Measurements from ENCODE around the gene MRPL14.

DNA sequence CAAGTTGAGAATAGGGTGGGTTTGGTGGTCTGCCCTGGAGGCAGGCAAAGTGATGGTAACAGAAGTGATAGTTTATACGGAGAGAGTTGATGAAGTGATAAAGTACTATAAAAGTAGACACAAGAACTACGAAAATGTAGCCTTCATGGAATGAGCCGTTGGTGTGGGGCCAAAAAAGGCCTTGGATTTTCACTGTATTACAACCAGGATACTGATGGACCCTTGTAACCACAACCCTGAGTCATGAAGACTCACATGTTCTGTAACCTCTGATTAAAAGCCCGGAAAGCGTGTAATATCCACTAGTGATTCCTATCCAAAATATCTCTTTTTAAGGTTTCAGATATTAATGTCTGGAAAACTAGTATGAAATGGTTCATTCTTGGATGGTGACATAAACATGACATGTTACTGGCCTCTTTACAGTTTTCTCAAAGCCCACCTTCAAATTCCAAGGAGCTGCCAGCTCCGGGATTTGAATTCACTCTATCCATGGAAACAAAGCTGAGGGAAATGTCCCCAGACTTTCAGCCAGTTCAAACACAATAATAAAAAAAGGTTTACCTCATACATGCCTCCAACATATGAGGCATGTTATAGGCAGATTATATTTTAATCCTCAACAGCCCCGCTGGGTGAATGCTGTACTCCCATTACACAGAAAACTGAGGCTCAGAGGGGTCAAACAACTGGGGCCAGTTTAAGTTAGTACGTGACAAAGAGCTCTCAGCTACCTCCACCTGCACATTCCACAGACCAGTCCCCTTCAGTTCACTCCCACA lies 55.4 kb downstream of the MRPL14 start:
- no peak for TF ChIP-seq EZH2phosphoT487 (IDR thresholded peaks at IDR 0.05; ENCODE audit: borderline replicate concordance, low read length)
- TF ChIP-seq, protein P1, sequence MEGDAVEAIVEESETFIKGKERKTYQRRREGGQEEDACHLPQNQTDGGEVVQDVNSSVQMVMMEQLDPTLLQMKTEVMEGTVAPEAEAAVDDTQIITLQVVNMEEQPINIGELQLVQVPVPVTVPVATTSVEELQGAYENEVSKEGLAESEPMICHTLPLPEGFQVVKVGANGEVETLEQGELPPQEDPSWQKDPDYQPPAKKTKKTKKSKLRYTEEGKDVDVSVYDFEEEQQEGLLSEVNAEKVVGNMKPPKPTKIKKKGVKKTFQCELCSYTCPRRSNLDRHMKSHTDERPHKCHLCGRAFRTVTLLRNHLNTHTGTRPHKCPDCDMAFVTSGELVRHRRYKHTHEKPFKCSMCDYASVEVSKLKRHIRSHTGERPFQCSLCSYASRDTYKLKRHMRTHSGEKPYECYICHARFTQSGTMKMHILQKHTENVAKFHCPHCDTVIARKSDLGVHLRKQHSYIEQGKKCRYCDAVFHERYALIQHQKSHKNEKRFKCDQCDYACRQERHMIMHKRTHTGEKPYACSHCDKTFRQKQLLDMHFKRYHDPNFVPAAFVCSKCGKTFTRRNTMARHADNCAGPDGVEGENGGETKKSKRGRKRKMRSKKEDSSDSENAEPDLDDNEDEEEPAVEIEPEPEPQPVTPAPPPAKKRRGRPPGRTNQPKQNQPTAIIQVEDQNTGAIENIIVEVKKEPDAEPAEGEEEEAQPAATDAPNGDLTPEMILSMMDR (IDR thresholded peaks at IDR 0.05; ENCODE audit: low read depth, low read length, poor library complexity, severe bottlenecking): no peak
